GM13977 (cell line): ENCODE data around the gene CFAP119.

Source experiments
- DNase-seq: peaks from one replicate; pipeline ENCODE4 v3.0.0; 2012; ENCODE audit warnings: low spot score
- CTCF ChIP-seq: IDR thresholded peaks from 2 replicates; pipeline ENCODE4 v1.5.1; 2012; ENCODE audit warnings: mild to moderate bottlenecking, control low read depth; ENCODE audit not compliant: insufficient read depth; ENCODE audit errors: extremely low read depth, missing control alignments
- in situ Hi-C: fragments of 300-500 bp; cut with MboI; formaldehyde crosslinking; loops from one replicate; pipeline ENCODE4 v1.12.0; 2022; ENCODE audit warnings: low sequenced_read_pairs, low pct_unique_long_range_greater_than_20kb, mixed read lengths, inconsistent platforms; ENCODE audit not compliant: unreplicated experiment

CFAP119 gene

GRCh38 chr16:30797670-30798309, 35.9 kb upstream of the CFAP119 start:
- TF ChIP-seq CTCF, result peak; percentile 5
- in situ Hi-C loops, result no loop called here
- no peak for DNase-seq

DNA sequence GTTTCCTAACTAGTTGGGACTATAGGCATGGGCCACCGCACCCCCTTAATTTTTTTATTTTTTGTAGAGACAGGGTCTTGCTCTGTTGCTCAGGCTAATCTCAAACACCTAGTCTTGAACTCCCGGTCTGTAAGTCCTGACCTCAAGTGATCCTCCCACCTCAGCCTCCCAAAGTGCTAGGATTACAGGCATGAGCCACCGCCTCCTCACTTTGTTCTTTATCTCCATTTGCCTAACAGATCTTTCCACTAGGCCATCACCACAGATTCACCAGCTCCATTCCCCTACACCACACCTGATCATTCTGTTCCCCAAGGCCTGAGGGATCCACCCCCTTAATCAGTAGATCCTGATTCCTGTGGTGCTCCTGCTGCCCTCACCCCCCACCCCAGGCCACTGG, 32.8 kb upstream of the CFAP119 start:
- no peak for DNase-seq
- TF ChIP-seq CTCF, result no peak
- in situ Hi-C loops, result no loop called here

DNA sequence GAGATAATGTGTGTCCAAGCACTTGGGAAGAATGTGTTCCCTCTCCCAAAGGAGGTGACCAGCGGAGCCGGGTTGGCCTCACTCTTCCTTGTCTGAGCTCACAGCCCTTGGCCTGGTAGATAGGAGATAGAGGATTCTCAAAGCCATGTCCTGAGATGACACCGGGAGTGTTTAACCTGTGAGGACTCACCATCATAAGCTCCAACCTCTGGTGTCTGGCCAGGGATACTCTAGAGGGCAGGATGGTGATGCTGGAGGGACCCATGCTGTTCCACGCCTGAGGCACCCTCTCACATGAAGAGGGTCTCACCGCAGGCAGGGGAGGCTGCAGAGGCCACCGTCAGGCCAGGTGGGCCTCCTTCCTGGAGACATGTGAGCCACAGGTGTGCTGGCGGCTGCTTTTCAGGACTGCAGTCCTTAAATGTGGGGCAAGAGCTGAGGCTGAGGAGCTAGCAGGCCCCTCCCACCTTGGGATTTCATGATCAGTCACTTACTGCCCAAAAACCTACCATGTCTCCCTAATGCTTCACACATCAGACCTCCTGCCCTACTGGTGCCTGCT, 31.7 kb upstream of the CFAP119 start:
- TF ChIP-seq CTCF, result no peak
- in situ Hi-C loops, result no loop called here
- DNase-seq, result no peak

GRCh38 chr16:30787613-30788378, 25.9 kb upstream of the CFAP119 start:
- in situ Hi-C loops, result no loop called here
- no peak for TF ChIP-seq CTCF
- no peak for DNase-seq

DNA sequence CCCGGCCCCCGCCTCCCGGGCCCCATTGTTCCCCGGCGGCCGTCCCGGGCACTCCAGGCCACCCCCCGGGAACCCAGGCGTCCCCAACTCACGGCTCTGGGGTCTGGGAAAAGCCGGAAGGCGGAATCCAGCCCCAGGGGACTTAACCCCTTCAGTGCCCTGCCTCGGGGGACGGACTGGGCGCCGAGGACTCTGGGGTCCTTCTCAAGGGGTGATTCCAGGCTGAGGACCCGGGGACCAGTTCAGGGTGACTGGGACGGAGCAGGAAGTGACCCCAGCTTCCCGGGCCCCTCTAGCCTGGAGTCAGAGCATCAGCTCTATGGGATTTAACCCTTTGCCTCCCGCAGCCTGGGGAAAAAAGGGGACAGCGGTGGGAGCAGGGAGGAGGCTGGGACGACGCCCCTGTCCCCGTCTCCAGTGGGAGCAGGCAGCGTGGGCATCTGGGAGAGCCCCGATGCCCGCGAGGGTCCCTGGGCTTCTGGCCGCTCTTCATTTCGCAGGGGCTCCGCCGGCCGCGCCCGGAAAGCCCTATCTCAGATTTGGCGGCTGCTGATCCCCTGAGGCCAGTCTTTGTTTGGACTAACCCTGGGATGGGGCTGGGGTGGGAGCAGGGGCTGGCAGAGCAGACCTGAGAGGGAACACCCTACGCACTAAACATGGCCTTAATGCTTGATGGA, 25.2 kb upstream of the CFAP119 start, which contains the start of gene ZNF629:
Gene ZNF629 (minus strand): TSS at position 270 of the 677 bp plus-strand sequence. CDS start 2,723 bp downstream, outside the sequence.
- in situ Hi-C loops, result no loop called here

More for the DNA sequence above, 25.2 kb upstream of the CFAP119 start, which contains the start of gene ZNF629:
- no peak for DNase-seq
- no peak for TF ChIP-seq CTCF
